A549 (cell line): ENCODE measurements around the gene PRDM15.

ENCODE experiments used
- CTCF ChIP-seq: fragments of >200 bp; sonication (Bioruptor Twin); formaldehyde crosslinking; IDR thresholded peaks from 3 replicates; pipeline ENCODE4 v1.5.1; 2016
- E2F6 ChIP-seq: IDR thresholded peaks from 2 replicates; pipeline ENCODE4 v1.6.1; 2012; ENCODE audit warnings: low read depth, borderline replicate concordance
- ESRRA ChIP-seq: fragments of 150-350 bp; IDR thresholded peaks from 2 replicates; pipeline ENCODE4 v1.6.1; 2014; ENCODE audit warnings: mild to moderate bottlenecking, low read length, borderline replicate concordance
- POLR2A ChIP-seq: IDR thresholded peaks from 2 replicates; pipeline ENCODE4 v1.6.1; 2012; ENCODE audit warnings: mild to moderate bottlenecking, low read length
- REST ChIP-seq: fragments of 200-600 bp; sonication (generic); IDR thresholded peaks from 2 replicates; pipeline ENCODE4 v1.6.1; 2016; ENCODE audit warnings: antibody characterized with exemption, mild to moderate bottlenecking, moderate library complexity
- RNF2 ChIP-seq: fragments of 200-600 bp; sonication (generic); IDR thresholded peaks from 2 replicates; pipeline ENCODE4 v1.6.1; 2016; ENCODE audit warnings: low read depth, mild to moderate bottlenecking, antibody characterized with exemption, moderate library complexity, borderline replicate concordance
- SMC3 ChIP-seq: fragments of >200 bp; sonication (Bioruptor Twin); formaldehyde crosslinking; IDR thresholded peaks from 3 replicates; pipeline ENCODE4 v1.6.1; 2018; ENCODE audit warnings: inconsistent platforms

GRCh38 chr21:41774467-41775148 lies 104.5 kb downstream of the PRDM15 start:
- TF ChIP-seq RNF2: no peak
- no peak for TF ChIP-seq SMC3
- no peak for TF ChIP-seq REST
- TF ChIP-seq POLR2A: no peak
- TF ChIP-seq ESRRA: no peak
- no peak for TF ChIP-seq E2F6
- no peak for TF ChIP-seq CTCF
